H9 (cell line): ENCODE results near the gene TAF5L. TPM values are rescaled to one million over a fixed set of nuclear protein-coding genes. Genes with fewer than 3 reads are reported as not detected.

Experiments
- DNase-seq: peaks from one replicate; pipeline ENCODE4 v3.0.0-alpha.2; 2017
- H2AFZ ChIP-seq: one replicate; pipeline ENCODE4 v1.6.1; 2013; ENCODE audit warnings: mild to moderate bottlenecking, low read length, control low read depth, moderate library complexity
- H2AK5ac ChIP-seq: 2 replicates; pipeline ENCODE4 v1.6.1; 2013; ENCODE audit warnings: low read length, control low read depth, mixed read lengths; ENCODE audit not compliant: insufficient read length
- H2BK120ac ChIP-seq: one replicate; pipeline ENCODE4 v1.6.1; 2013; ENCODE audit warnings: low read depth, mild to moderate bottlenecking, low read length, control low read depth, inconsistent platforms; ENCODE audit not compliant: poor library complexity, severe bottlenecking
- H2BK12ac ChIP-seq: 2 replicates; pipeline ENCODE4 v1.6.1; 2013; ENCODE audit warnings: low read length, control low read depth, mixed read lengths, low read depth; ENCODE audit not compliant: insufficient read length
- H2BK15ac ChIP-seq: 2 replicates; pipeline ENCODE4 v1.6.1; 2013; ENCODE audit warnings: low read depth, low read length, control low read depth
- H2BK20ac ChIP-seq: one replicate; pipeline ENCODE4 v1.6.1; 2013; ENCODE audit warnings: low read depth, mild to moderate bottlenecking, low read length, control low read depth, inconsistent platforms; ENCODE audit not compliant: poor library complexity, severe bottlenecking
- H2BK5ac ChIP-seq: 2 replicates; pipeline ENCODE4 v1.6.1; 2013; ENCODE audit warnings: low read length, control low read depth, mixed read lengths; ENCODE audit not compliant: insufficient read length
- H3K14ac ChIP-seq: 2 replicates; pipeline ENCODE4 v1.6.1; 2013; ENCODE audit warnings: low read length, control low read depth; ENCODE audit not compliant: insufficient read depth
- H3K18ac ChIP-seq: 2 replicates; pipeline ENCODE4 v1.6.1; 2013; ENCODE audit warnings: low read depth, mild to moderate bottlenecking, mixed read lengths, low read length, control low read depth; ENCODE audit not compliant: insufficient read length
- H3K23ac ChIP-seq: 2 replicates; pipeline ENCODE4 v1.6.1; 2013; ENCODE audit warnings: low read length, control low read depth, mixed read lengths, low read depth; ENCODE audit not compliant: insufficient read length
- H3K23me2 ChIP-seq: 2 replicates; pipeline ENCODE4 v1.6.1; 2013; ENCODE audit warnings: low read depth, mild to moderate bottlenecking, mixed read lengths, low read length, control low read depth; ENCODE audit not compliant: insufficient read length, poor library complexity, severe bottlenecking
- H3K27ac ChIP-seq: 2 replicates; pipeline ENCODE4 v1.5.1; 2013; ENCODE audit warnings: low read length, control low read depth, mixed read lengths, low read depth; ENCODE audit not compliant: insufficient read length
- H3K27me3 ChIP-seq: 2 replicates; pipeline ENCODE4 v1.6.1; 2013; ENCODE audit warnings: low read length, control low read depth, inconsistent platforms; ENCODE audit not compliant: insufficient read depth
- H3K4ac ChIP-seq: 2 replicates; pipeline ENCODE4 v1.6.1; 2013; ENCODE audit warnings: low read depth, mild to moderate bottlenecking, control low read depth, inconsistent platforms, low read length, moderate library complexity
- H3K4me1 ChIP-seq: 2 replicates; pipeline ENCODE4 v1.6.1; 2013; ENCODE audit warnings: low read length, control low read depth, inconsistent platforms; ENCODE audit not compliant: insufficient read depth
- H3K4me2 ChIP-seq: 2 replicates; pipeline ENCODE4 v1.6.1; 2013; ENCODE audit warnings: low read length, control low read depth, mixed read lengths; ENCODE audit not compliant: insufficient read length, insufficient read depth
- H3K56ac ChIP-seq: 2 replicates; pipeline ENCODE4 v1.6.1; 2013; ENCODE audit warnings: low read depth, mild to moderate bottlenecking, mixed read lengths, low read length, control low read depth; ENCODE audit not compliant: insufficient read length
- H3K79me1 ChIP-seq: 2 replicates; pipeline ENCODE4 v1.6.1; 2013; ENCODE audit warnings: low read depth, mild to moderate bottlenecking, moderate library complexity, low read length, control low read depth, inconsistent platforms; ENCODE audit not compliant: insufficient read depth, poor library complexity, severe bottlenecking
- H3K79me2 ChIP-seq: 2 replicates; pipeline ENCODE4 v1.6.1; 2013; ENCODE audit warnings: low read length, control low read depth, inconsistent platforms; ENCODE audit not compliant: insufficient read depth
- H3K9ac ChIP-seq: 2 replicates; pipeline ENCODE4 v1.6.1; 2013; ENCODE audit warnings: low read length, control low read depth, mixed read lengths; ENCODE audit not compliant: insufficient read length; ENCODE audit errors: extremely low read depth
- H3K9me3 ChIP-seq: one replicate; pipeline ENCODE4 v1.6.1; 2013; ENCODE audit warnings: low read depth, low read length, inconsistent platforms; ENCODE audit not compliant: control insufficient read depth
- H3T11ph ChIP-seq: one replicate; pipeline ENCODE4 v1.6.1; 2013; ENCODE audit warnings: mild to moderate bottlenecking, low read length, control low read depth, inconsistent platforms
- H4K20me1 ChIP-seq: one replicate; pipeline ENCODE4 v1.6.1; 2013; ENCODE audit not compliant: control insufficient read depth, insufficient read length, insufficient read depth
- H4K5ac ChIP-seq: 2 replicates; pipeline ENCODE4 v1.6.1; 2013; ENCODE audit warnings: low read depth, mild to moderate bottlenecking, mixed read lengths, low read length, control low read depth; ENCODE audit not compliant: insufficient read length
- H4K8ac ChIP-seq: replicated peaks from 2 replicates; pipeline ENCODE4 v1.6.1; 2013; ENCODE audit warnings: low read length, control low read depth, mixed read lengths, low read depth; ENCODE audit not compliant: insufficient read length
- H4K91ac ChIP-seq: 2 replicates; pipeline ENCODE4 v1.6.1; 2013; ENCODE audit warnings: low read depth, mild to moderate bottlenecking, moderate library complexity, mixed read lengths, low read length, control low read depth; ENCODE audit not compliant: insufficient read length
- H3K27ac Mint-ChIP-seq, 3 experiments: 2 replicates in 2 of 3; 3 replicates in 1 of 3; pipeline ENCODE4 v1.8.0; 2020 to 2021; ENCODE audit warnings: mixed read lengths in 3 of 3, mild to moderate bottlenecking in 1 of 3, moderate library complexity in 1 of 3
- H3K27me3 Mint-ChIP-seq: 2 replicates; pipeline ENCODE4 v1.8.0; 2021; ENCODE audit warnings: low read depth, mild to moderate bottlenecking, moderate library complexity, mixed read lengths
- H3K36me3 Mint-ChIP-seq, 3 experiments: 2 replicates in 2 of 3; 3 replicates in 1 of 3; pipeline ENCODE4 v1.8.0; 2020 to 2021; ENCODE audit warnings: low read depth in 3 of 3, mixed read lengths in 3 of 3; ENCODE audit not compliant: insufficient read depth in 1 of 3
- H3K4me1 Mint-ChIP-seq, 2 experiments: 2 replicates each; pipeline ENCODE4 v1.8.0; 2020; ENCODE audit warnings: mixed read lengths in 2 of 2
- H3K4me3 Mint-ChIP-seq, 2 experiments: 2 replicates in 1 of 2; 3 replicates in 1 of 2; pipeline ENCODE4 v1.8.0; 2020 to 2021; ENCODE audit warnings: mild to moderate bottlenecking in 2 of 2, mixed read lengths in 2 of 2, moderate library complexity in 1 of 2
- H3K9me3 Mint-ChIP-seq, 2 experiments: 2 replicates in 1 of 2; 3 replicates in 1 of 2; pipeline ENCODE4 v1.8.0; 2020; ENCODE audit warnings: mild to moderate bottlenecking in 2 of 2, mixed read lengths in 2 of 2, moderate library complexity in 1 of 2
- CTCF ChIP-seq: fragments of 200-600 bp; sonication (generic); conservative IDR thresholded peaks from 3 replicates; pipeline ENCODE4 v1.8.0; 2021; ENCODE audit warnings: antibody characterized with exemption, mild to moderate bottlenecking
- WGBS: extraction: QIAGEN DNeasy Blood & Tissue Kit; methylation state at CpG from one replicate; pipeline ENCODE4 v1.1.7; 2013; ENCODE audit warnings: missing lambda C conversion rate, low lambda C conversion rate, mixed read lengths; ENCODE audit not compliant: insufficient read length; ENCODE audit errors: extremely low coverage; 5-methylcytosine and 5-hydroxymethylcytosine counted together
- total RNA-seq: library from RNA; stranded (reverse); gene quantifications from 2 replicates; pipeline ENCODE4 v1.2.1, GENCODE V29; 2021

The TAF5L gene
- total RNA-seq, 1 experiment from 2014 or later = 30.3 TPM

DNA sequence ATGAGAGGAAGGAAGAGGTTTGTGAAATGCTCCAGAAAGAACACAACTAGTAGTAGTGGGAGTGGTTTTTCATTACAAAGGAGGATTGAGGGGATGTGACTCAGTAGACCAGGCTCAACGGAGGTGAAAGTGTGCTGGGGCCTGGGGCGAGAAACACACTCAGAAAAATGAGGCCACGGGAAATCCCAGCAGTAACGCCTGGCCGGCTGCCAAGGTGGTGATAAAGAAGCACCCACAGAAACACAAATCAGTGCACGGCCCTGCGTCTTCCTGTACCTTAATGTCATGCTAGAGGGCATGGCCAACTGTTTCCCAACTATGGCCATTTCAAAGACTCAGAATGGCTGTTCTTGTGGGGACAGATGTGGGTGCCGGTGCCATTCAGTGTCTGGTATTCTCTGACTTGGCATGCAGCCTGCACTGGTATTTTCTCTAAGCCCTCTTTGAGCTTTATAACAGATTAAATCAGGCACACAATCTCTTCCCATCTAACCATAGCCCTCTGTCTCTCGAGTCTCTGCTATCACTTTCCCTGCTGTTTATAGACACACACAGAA lies 38.3 kb upstream of the TAF5L start:
- H3K56ac ChIP-seq = no peak overlapping the region
- no peak overlapping the region for H4K8ac ChIP-seq
- H3K18ac ChIP-seq = no peak overlapping the region
- H3K27me3 ChIP-seq = no peaks in the 10 kb centered on the region
- H2BK120ac ChIP-seq = no peak overlapping the region
- H4K20me1 ChIP-seq = no peaks in the 10 kb centered on the region
- no peak overlapping the region for H3T11ph ChIP-seq
- H2BK12ac ChIP-seq = no peak overlapping the region
- H2BK15ac ChIP-seq = no peak overlapping the region
- Mint-ChIP-seq H3K27ac (no peak overlapping the region), H3K27me3 (no peaks in the 10 kb centered on the region), H3K4me3 (no peak overlapping the region), H3K4me1 (peaks cover 6 to 13% of the 10 kb centered on the region in 2 experiments; a peak in 3 of 4 replicates), H3K36me3 (peaks cover 6 to 13% (median 11%) of the 10 kb centered on the region in 3 experiments; a peak in 6 of 7 replicates), H3K9me3 (no peaks in the 10 kb centered on the region)
- H3K4ac ChIP-seq = no peak overlapping the region
- no peak overlapping the region for H3K27ac ChIP-seq
- no peaks in the 10 kb centered on the region for H3K79me2 ChIP-seq
- no peak overlapping the region for H3K14ac ChIP-seq
- H2BK20ac ChIP-seq = no peak overlapping the region
- no peaks in the 10 kb centered on the region for H3K79me1 ChIP-seq
- no peak overlapping the region for H4K5ac ChIP-seq
- no peaks in the 10 kb centered on the region for H3K23me2 ChIP-seq
- no peaks in the 10 kb centered on the region for H3K9me3 ChIP-seq
- H2AK5ac ChIP-seq = no peak overlapping the region
- no peak overlapping the region for H3K9ac ChIP-seq
- H4K91ac ChIP-seq = no peak overlapping the region
- no peak for TF ChIP-seq CTCF
- no peaks in the 10 kb centered on the region for H3K4me1 ChIP-seq
- H2BK5ac ChIP-seq = no peak overlapping the region
- no peak overlapping the region for H3K23ac ChIP-seq
- no peak overlapping the region for H3K4me2 ChIP-seq
- WGBS = no CpG with 5 or more reads among the region's 9 CpGs
- DNase-seq = no peak
- H2AFZ ChIP-seq = no peak overlapping the region
